ENCODE measurements around the gene IGF2BP3. TPM values are rescaled to one million over a fixed set of nuclear protein-coding genes. Genes with fewer than 3 reads are reported as not detected.
"Not testable (repeated sequence)": the region's sequence is repeated elsewhere in the genome, so short reads cannot be mapped to it uniquely, and the experiment has no call there.

Gene IGF2BP3
- total RNA-seq (10 to 100 TPM in 1 of 9 donors, 1 to 10 TPM in 2, under 1 TPM in 4, not detected in 2; 0.14 to 67.4 (median 0.75) TPM), polyA plus RNA-seq (under 1 TPM in 2 of 3 donors, not detected in 1; 0.03 to 0.09 TPM)
- long read RNA-seq, donor 1, full-length matches to known transcripts = 6 of 15 reads
- long read RNA-seq, donor 1, partial matches to known transcripts = 9 of 15 reads
- long read RNA-seq, donor 1, other reads (novel, unspliced or antisense) = 0 of 15 reads
- long read RNA-seq, donor 2, full-length matches to known transcripts = 5 of 5 reads
- long read RNA-seq, donor 2, partial matches to known transcripts = 0 of 5 reads
- long read RNA-seq, donor 2, other reads (novel, unspliced or antisense) = 0 of 5 reads
- long read RNA-seq, donor 3, full-length matches to known transcripts = 4 of 4 reads
- long read RNA-seq, donor 3, partial matches to known transcripts = 0 of 4 reads
- long read RNA-seq, donor 3, other reads (novel, unspliced or antisense) = 0 of 4 reads
- long read RNA-seq, donor 4 = 0 reads
- long read RNA-seq, donor 5 = 0 reads
- long read RNA-seq, donor 6 = 0 reads
- long read RNA-seq, donor 7, partial matches to known transcripts = 0 of 2 reads
- long read RNA-seq, donor 7, other reads (novel, unspliced or antisense) = 0 of 2 reads
- long read RNA-seq, donor 8, full-length matches to known transcripts = 5 of 11 reads
- long read RNA-seq, donor 8, partial matches to known transcripts = 6 of 11 reads
- long read RNA-seq, donor 8, other reads (novel, unspliced or antisense) = 0 of 11 reads
- long read RNA-seq, donor 9, full-length matches to known transcripts = 3 of 9 reads
- long read RNA-seq, donor 9, partial matches to known transcripts = 6 of 9 reads
- long read RNA-seq, donor 9, other reads (novel, unspliced or antisense) = 0 of 9 reads
- long read RNA-seq, donor 10, partial matches to known transcripts = 10 of 10 reads
- long read RNA-seq, donor 10, other reads (novel, unspliced or antisense) = 0 of 10 reads

DNA sequence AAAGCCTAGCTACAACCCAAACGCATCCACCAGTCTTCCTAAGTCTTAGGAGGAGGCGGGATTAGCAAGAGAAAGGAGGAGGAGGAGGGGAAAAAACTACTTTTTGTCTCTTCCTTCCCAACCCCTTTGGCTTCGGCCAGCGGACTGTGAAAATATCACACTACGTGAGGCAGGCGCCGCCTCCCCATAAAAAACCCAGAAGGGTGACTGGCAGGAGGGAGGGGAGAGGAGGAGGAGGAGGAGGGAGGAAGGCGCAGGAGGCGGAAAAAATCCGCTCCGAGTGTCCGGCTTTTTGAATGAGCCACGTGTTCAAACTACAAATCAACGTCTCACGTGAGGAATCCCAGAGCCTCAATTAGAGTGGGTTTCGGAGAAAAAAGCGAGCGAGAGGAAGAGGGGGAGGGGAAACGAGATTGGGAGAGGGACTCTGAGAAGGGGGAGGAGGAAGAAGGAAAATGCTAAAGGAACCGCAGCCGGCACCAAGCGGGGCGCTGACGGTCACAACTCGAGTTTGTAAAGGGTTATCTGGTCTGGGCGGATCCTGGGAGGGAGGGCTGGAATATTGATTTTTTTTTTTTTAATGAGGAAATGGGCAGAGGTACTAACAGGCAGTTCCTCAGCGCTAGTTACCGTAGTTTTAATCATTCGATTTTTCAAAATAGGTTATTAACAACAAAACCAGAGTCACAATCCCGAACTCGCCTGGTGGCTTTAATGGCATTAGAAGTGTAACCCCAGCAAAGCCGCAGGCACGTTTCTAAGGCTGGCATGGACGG lies at the start of gene IGF2BP3:
Gene IGF2BP3 (minus strand): TSS at position 162 of the 776 bp plus-strand sequence. CDS start 381 bp downstream, outside the sequence.
- intact Hi-C loops (cut with DNase I) = loop anchor here in 1 of 2 donors (5.0 kb wide), 1 partner anchor 198 kb away; no protein-coding TSS in a partner anchor
- 4 to 5% (median 5%) methylated on average over 33 to 34 of the region's 34 CpGs for WGBS, 4 donors
- DNase-seq = no peak
- H3K27ac ChIP-seq = no peak within 1 kb of the TSS
- TF ChIP-seq, protein P1, sequence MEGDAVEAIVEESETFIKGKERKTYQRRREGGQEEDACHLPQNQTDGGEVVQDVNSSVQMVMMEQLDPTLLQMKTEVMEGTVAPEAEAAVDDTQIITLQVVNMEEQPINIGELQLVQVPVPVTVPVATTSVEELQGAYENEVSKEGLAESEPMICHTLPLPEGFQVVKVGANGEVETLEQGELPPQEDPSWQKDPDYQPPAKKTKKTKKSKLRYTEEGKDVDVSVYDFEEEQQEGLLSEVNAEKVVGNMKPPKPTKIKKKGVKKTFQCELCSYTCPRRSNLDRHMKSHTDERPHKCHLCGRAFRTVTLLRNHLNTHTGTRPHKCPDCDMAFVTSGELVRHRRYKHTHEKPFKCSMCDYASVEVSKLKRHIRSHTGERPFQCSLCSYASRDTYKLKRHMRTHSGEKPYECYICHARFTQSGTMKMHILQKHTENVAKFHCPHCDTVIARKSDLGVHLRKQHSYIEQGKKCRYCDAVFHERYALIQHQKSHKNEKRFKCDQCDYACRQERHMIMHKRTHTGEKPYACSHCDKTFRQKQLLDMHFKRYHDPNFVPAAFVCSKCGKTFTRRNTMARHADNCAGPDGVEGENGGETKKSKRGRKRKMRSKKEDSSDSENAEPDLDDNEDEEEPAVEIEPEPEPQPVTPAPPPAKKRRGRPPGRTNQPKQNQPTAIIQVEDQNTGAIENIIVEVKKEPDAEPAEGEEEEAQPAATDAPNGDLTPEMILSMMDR (IDR thresholded peaks at IDR 0.05) = no peak
- TF ChIP-seq POLR2A (IDR thresholded peaks at IDR 0.05) = no peak
- peaks cover 99% of the 10 kb centered on the region for H3K27me3 ChIP-seq
- H3K36me3 ChIP-seq (replicated peaks in 1 of 2) = no peaks in the 10 kb centered on the region
- H3K9me3 ChIP-seq (replicated peaks in 1 of 3) = no peaks in the 10 kb centered on the region
- peak within 1 kb of the TSS in 1 of 4 donors; percentile 40 for H3K4me3 ChIP-seq
- peaks cover 13 to 42% of the 10 kb centered on the region in 2 donors for H3K4me1 ChIP-seq (replicated peaks in 1 of 2)

DNA sequence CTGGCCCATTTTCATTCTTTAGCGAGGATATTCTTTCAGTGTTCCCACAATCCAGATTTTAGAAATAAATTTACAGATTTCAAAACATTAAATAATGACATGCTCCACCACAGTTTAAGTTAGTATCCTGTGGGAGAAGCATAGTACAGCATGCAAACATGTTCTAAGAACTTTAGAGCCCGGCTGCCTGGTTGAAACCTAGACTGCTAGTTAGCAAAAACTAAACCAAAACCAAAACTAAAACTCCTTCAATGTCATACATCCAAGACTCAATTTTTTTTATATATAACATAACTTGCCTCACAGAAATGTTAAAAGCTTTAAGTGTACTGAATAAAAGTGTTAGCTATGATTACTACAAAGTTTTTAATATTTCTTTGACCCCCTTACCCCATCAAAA lies 44.5 kb upstream of the IGF2BP3 start:
- TF ChIP-seq, protein P1 (IDR thresholded peaks at IDR 0.05) = no peak
- no peak for TF ChIP-seq POLR2A (IDR thresholded peaks at IDR 0.05)
- Histone ChIP-seq H3K4me1 (replicated peaks in 1 of 2) (no peaks in the 10 kb centered on the region), H3K9me3 (replicated peaks in 1 of 3) (no peaks in the 10 kb centered on the region), H3K4me3 (no peak overlapping the region), H3K36me3 (replicated peaks in 1 of 2) (peaks cover 0 to 92% of the 10 kb centered on the region in 2 donors), H3K27ac (no peak overlapping the region), H3K27me3 (no peaks in the 10 kb centered on the region)
- WGBS, 4 donors = 91 to 100% (median 96%) methylated on average over 2 of the region's 2 CpGs
- intact Hi-C loops (cut with DNase I) = no loop called here
- DNase-seq = no peak

DNA sequence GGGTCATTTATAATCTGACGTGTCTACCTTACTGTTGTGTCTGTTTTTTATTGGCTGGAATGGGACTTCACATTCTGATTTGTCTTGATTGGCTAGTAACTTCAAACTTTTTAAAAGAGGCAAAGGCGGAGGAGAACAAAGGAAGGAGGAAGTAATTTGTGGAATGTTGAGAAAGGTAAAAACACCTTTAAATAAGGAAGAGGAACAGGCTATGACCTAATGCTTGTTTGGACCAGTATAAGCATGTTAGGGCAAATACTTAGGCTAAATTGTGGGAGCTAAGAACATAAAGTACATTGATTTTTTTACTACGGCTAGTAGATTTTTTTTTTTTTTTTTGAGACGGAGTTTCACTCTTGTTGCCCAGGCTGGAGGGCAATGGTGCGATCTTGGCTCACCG lies 43.5 kb upstream of the IGF2BP3 start:
- H3K9me3 ChIP-seq (replicated peaks in 1 of 3); H3K4me1 ChIP-seq (replicated peaks in 1 of 2); intact Hi-C loops (cut with DNase I); H3K4me3 ChIP-seq; H3K27ac ChIP-seq; DNase-seq; H3K27me3 ChIP-seq: not testable (repeated sequence)
- H3K36me3 ChIP-seq (replicated peaks in 1 of 2) = peaks cover 0 to 92% of the 10 kb centered on the region in 2 donors
- 89 to 93% (median 92%) methylated on average over 6 of the region's 6 CpGs for WGBS, 4 donors

DNA sequence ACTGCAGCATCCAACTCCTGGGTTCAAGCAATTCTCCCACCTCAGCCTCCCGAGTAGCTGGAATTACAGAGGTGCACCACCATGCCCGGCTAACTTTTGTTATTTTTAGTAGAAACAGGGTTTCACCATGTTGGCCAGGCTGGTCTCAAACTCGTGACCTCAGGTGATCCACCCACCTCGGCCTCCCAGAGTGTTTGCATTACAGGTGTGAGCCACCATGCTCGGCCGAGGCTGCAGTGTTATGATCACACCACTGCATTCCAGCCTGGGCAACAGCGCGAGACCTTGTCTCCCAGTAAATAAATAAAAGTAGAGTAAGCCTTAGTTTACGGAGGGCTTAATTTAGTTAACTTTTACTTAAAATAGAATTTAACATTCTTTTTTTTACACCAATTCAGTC lies 23.7 kb upstream of the IGF2BP3 start:
- Histone ChIP-seq H3K9me3 (replicated peaks in 1 of 3) (no peaks in the 10 kb centered on the region), H3K36me3 (replicated peaks in 1 of 2) (no peaks in the 10 kb centered on the region), H3K27me3 (no peaks in the 10 kb centered on the region), H3K27ac (no peak overlapping the region), H3K4me3 (no peak overlapping the region), H3K4me1 (replicated peaks in 1 of 2) (no peaks in the 10 kb centered on the region)
- TF ChIP-seq, protein P1 (IDR thresholded peaks at IDR 0.05) = no peak
- TF ChIP-seq POLR2A (IDR thresholded peaks at IDR 0.05) = no peak
- peak in 1 of 7 donors; percentile 45 for DNase-seq
- 90 to 96% (median 91%) methylated on average over 9 of the region's 9 CpGs for WGBS, 4 donors
- intact Hi-C loops (cut with DNase I) = no loop called here
